H9 (cell line): ENCODE results near the gene NTRK3. TPM values are rescaled to one million over a fixed set of nuclear protein-coding genes. Genes with fewer than 3 reads are reported as not detected.

Source experiments
- DNase-seq: peaks from one replicate; pipeline ENCODE4 v3.0.0-alpha.2; 2017
- H2AFZ ChIP-seq: one replicate; pipeline ENCODE4 v1.6.1; 2013; ENCODE audit warnings: mild to moderate bottlenecking, low read length, control low read depth, moderate library complexity
- H2AK5ac ChIP-seq: 2 replicates; pipeline ENCODE4 v1.6.1; 2013; ENCODE audit warnings: low read length, control low read depth, mixed read lengths; ENCODE audit not compliant: insufficient read length
- H2BK120ac ChIP-seq: one replicate; pipeline ENCODE4 v1.6.1; 2013; ENCODE audit warnings: low read depth, mild to moderate bottlenecking, low read length, control low read depth, inconsistent platforms; ENCODE audit not compliant: poor library complexity, severe bottlenecking
- H2BK12ac ChIP-seq: 2 replicates; pipeline ENCODE4 v1.6.1; 2013; ENCODE audit warnings: low read length, control low read depth, mixed read lengths, low read depth; ENCODE audit not compliant: insufficient read length
- H2BK15ac ChIP-seq: 2 replicates; pipeline ENCODE4 v1.6.1; 2013; ENCODE audit warnings: low read depth, low read length, control low read depth
- H2BK20ac ChIP-seq: one replicate; pipeline ENCODE4 v1.6.1; 2013; ENCODE audit warnings: low read depth, mild to moderate bottlenecking, low read length, control low read depth, inconsistent platforms; ENCODE audit not compliant: poor library complexity, severe bottlenecking
- H2BK5ac ChIP-seq: 2 replicates; pipeline ENCODE4 v1.6.1; 2013; ENCODE audit warnings: low read length, control low read depth, mixed read lengths; ENCODE audit not compliant: insufficient read length
- H3K14ac ChIP-seq: 2 replicates; pipeline ENCODE4 v1.6.1; 2013; ENCODE audit warnings: low read length, control low read depth; ENCODE audit not compliant: insufficient read depth
- H3K18ac ChIP-seq: 2 replicates; pipeline ENCODE4 v1.6.1; 2013; ENCODE audit warnings: low read depth, mild to moderate bottlenecking, mixed read lengths, low read length, control low read depth; ENCODE audit not compliant: insufficient read length
- H3K23ac ChIP-seq: 2 replicates; pipeline ENCODE4 v1.6.1; 2013; ENCODE audit warnings: low read length, control low read depth, mixed read lengths, low read depth; ENCODE audit not compliant: insufficient read length
- H3K23me2 ChIP-seq: 2 replicates; pipeline ENCODE4 v1.6.1; 2013; ENCODE audit warnings: low read depth, mild to moderate bottlenecking, mixed read lengths, low read length, control low read depth; ENCODE audit not compliant: insufficient read length, poor library complexity, severe bottlenecking
- H3K27ac ChIP-seq: 2 replicates; pipeline ENCODE4 v1.5.1; 2013; ENCODE audit warnings: low read length, control low read depth, mixed read lengths, low read depth; ENCODE audit not compliant: insufficient read length
- H3K27me3 ChIP-seq: 2 replicates; pipeline ENCODE4 v1.6.1; 2013; ENCODE audit warnings: low read length, control low read depth, inconsistent platforms; ENCODE audit not compliant: insufficient read depth
- H3K4ac ChIP-seq: 2 replicates; pipeline ENCODE4 v1.6.1; 2013; ENCODE audit warnings: low read depth, mild to moderate bottlenecking, control low read depth, inconsistent platforms, low read length, moderate library complexity
- H3K4me1 ChIP-seq: 2 replicates; pipeline ENCODE4 v1.6.1; 2013; ENCODE audit warnings: low read length, control low read depth, inconsistent platforms; ENCODE audit not compliant: insufficient read depth
- H3K4me2 ChIP-seq: 2 replicates; pipeline ENCODE4 v1.6.1; 2013; ENCODE audit warnings: low read length, control low read depth, mixed read lengths; ENCODE audit not compliant: insufficient read length, insufficient read depth
- H3K56ac ChIP-seq: 2 replicates; pipeline ENCODE4 v1.6.1; 2013; ENCODE audit warnings: low read depth, mild to moderate bottlenecking, mixed read lengths, low read length, control low read depth; ENCODE audit not compliant: insufficient read length
- H3K79me1 ChIP-seq: 2 replicates; pipeline ENCODE4 v1.6.1; 2013; ENCODE audit warnings: low read depth, mild to moderate bottlenecking, moderate library complexity, low read length, control low read depth, inconsistent platforms; ENCODE audit not compliant: insufficient read depth, poor library complexity, severe bottlenecking
- H3K79me2 ChIP-seq: 2 replicates; pipeline ENCODE4 v1.6.1; 2013; ENCODE audit warnings: low read length, control low read depth, inconsistent platforms; ENCODE audit not compliant: insufficient read depth
- H3K9ac ChIP-seq: 2 replicates; pipeline ENCODE4 v1.6.1; 2013; ENCODE audit warnings: low read length, control low read depth, mixed read lengths; ENCODE audit not compliant: insufficient read length; ENCODE audit errors: extremely low read depth
- H3K9me3 ChIP-seq: one replicate; pipeline ENCODE4 v1.6.1; 2013; ENCODE audit warnings: low read depth, low read length, inconsistent platforms; ENCODE audit not compliant: control insufficient read depth
- H3T11ph ChIP-seq: one replicate; pipeline ENCODE4 v1.6.1; 2013; ENCODE audit warnings: mild to moderate bottlenecking, low read length, control low read depth, inconsistent platforms
- H4K20me1 ChIP-seq: one replicate; pipeline ENCODE4 v1.6.1; 2013; ENCODE audit not compliant: control insufficient read depth, insufficient read length, insufficient read depth
- H4K5ac ChIP-seq: 2 replicates; pipeline ENCODE4 v1.6.1; 2013; ENCODE audit warnings: low read depth, mild to moderate bottlenecking, mixed read lengths, low read length, control low read depth; ENCODE audit not compliant: insufficient read length
- H4K8ac ChIP-seq: replicated peaks from 2 replicates; pipeline ENCODE4 v1.6.1; 2013; ENCODE audit warnings: low read length, control low read depth, mixed read lengths, low read depth; ENCODE audit not compliant: insufficient read length
- H4K91ac ChIP-seq: 2 replicates; pipeline ENCODE4 v1.6.1; 2013; ENCODE audit warnings: low read depth, mild to moderate bottlenecking, moderate library complexity, mixed read lengths, low read length, control low read depth; ENCODE audit not compliant: insufficient read length
- H3K27ac Mint-ChIP-seq, 3 experiments: 2 replicates in 2 of 3; 3 replicates in 1 of 3; pipeline ENCODE4 v1.8.0; 2020 to 2021; ENCODE audit warnings: mixed read lengths in 3 of 3, mild to moderate bottlenecking in 1 of 3, moderate library complexity in 1 of 3
- H3K27me3 Mint-ChIP-seq: 2 replicates; pipeline ENCODE4 v1.8.0; 2021; ENCODE audit warnings: low read depth, mild to moderate bottlenecking, moderate library complexity, mixed read lengths
- H3K36me3 Mint-ChIP-seq, 3 experiments: 2 replicates in 2 of 3; 3 replicates in 1 of 3; pipeline ENCODE4 v1.8.0; 2020 to 2021; ENCODE audit warnings: low read depth in 3 of 3, mixed read lengths in 3 of 3; ENCODE audit not compliant: insufficient read depth in 1 of 3
- H3K4me1 Mint-ChIP-seq, 2 experiments: 2 replicates each; pipeline ENCODE4 v1.8.0; 2020; ENCODE audit warnings: mixed read lengths in 2 of 2
- H3K4me3 Mint-ChIP-seq, 2 experiments: 2 replicates in 1 of 2; 3 replicates in 1 of 2; pipeline ENCODE4 v1.8.0; 2020 to 2021; ENCODE audit warnings: mild to moderate bottlenecking in 2 of 2, mixed read lengths in 2 of 2, moderate library complexity in 1 of 2
- H3K9me3 Mint-ChIP-seq, 2 experiments: 2 replicates in 1 of 2; 3 replicates in 1 of 2; pipeline ENCODE4 v1.8.0; 2020; ENCODE audit warnings: mild to moderate bottlenecking in 2 of 2, mixed read lengths in 2 of 2, moderate library complexity in 1 of 2
- CTCF ChIP-seq: fragments of 200-600 bp; sonication (generic); conservative IDR thresholded peaks from 3 replicates; pipeline ENCODE4 v1.8.0; 2021; ENCODE audit warnings: antibody characterized with exemption, mild to moderate bottlenecking
- WGBS: extraction: QIAGEN DNeasy Blood & Tissue Kit; methylation state at CpG from one replicate; pipeline ENCODE4 v1.1.7; 2013; ENCODE audit warnings: missing lambda C conversion rate, low lambda C conversion rate, mixed read lengths; ENCODE audit not compliant: insufficient read length; ENCODE audit errors: extremely low coverage; 5-methylcytosine and 5-hydroxymethylcytosine counted together
- total RNA-seq: library from RNA; stranded (reverse); gene quantifications from 2 replicates; pipeline ENCODE4 v1.2.1, GENCODE V29; 2021

Gene NTRK3
- total RNA-seq, 1 experiment from 2014 or later, result 2.5 TPM

- H3K9me3 Mint-ChIP-seq, result no peaks in the 10 kb centered on the region; a peak in 2 of 5 replicates
- WGBS, result no CpG with 5 or more reads among the region's 2 CpGs
- no peak overlapping the region for H3K56ac ChIP-seq
- no peak overlapping the region for H3K4me3 Mint-ChIP-seq
- no peak for TF ChIP-seq CTCF
- no peak overlapping the region for H3K27ac Mint-ChIP-seq
- H2AFZ ChIP-seq, result no peak overlapping the region
- H3K23me2 ChIP-seq, result no peaks in the 10 kb centered on the region
- H2AK5ac ChIP-seq, result no peak overlapping the region
- no peak overlapping the region for H3K9ac ChIP-seq
- no peak overlapping the region for H2BK15ac ChIP-seq
- H4K91ac ChIP-seq, result no peak overlapping the region
- no peak overlapping the region for H3K4ac ChIP-seq
- H3K79me1 ChIP-seq, result no peaks in the 10 kb centered on the region
- H2BK120ac ChIP-seq, result no peak overlapping the region
- no peaks in the 10 kb centered on the region for H3K79me2 ChIP-seq
- H4K8ac ChIP-seq, result no peak overlapping the region
- no peaks in the 10 kb centered on the region for H3K4me1 Mint-ChIP-seq
- no peak overlapping the region for H3K18ac ChIP-seq
- no peaks in the 10 kb centered on the region for H4K20me1 ChIP-seq
- H3K27ac ChIP-seq, result no peak overlapping the region
- no peak overlapping the region for H4K5ac ChIP-seq
- H3K27me3 Mint-ChIP-seq, result peaks cover 6% of the 10 kb centered on the region
- H2BK12ac ChIP-seq, result no peak overlapping the region
- H3K27me3 ChIP-seq, result no peaks in the 10 kb centered on the region
- H3K9me3 ChIP-seq, result no peaks in the 10 kb centered on the region
- H3K4me2 ChIP-seq, result no peak overlapping the region
- DNase-seq, result no peak
- no peak overlapping the region for H2BK20ac ChIP-seq
- H3K23ac ChIP-seq, result no peak overlapping the region
- H3K14ac ChIP-seq, result no peak overlapping the region
- no peaks in the 10 kb centered on the region for H3K36me3 Mint-ChIP-seq
- H3K4me1 ChIP-seq, result no peaks in the 10 kb centered on the region
- no peak overlapping the region for H2BK5ac ChIP-seq
- H3T11ph ChIP-seq, result no peak overlapping the region
Measured at GRCh38 chr15:87967951-87968350, 288.6 kb downstream of the NTRK3 start.
